GM18498 (cell line): ENCODE results near the gene SLC25A5.
"Not testable (repeated sequence)": the region's sequence is repeated elsewhere in the genome, so short reads cannot be mapped to it uniquely, and the experiment has no call there.

ENCODE experiments used
- ATAC-seq: cut with Tn5 transposase; IDR thresholded peaks from one replicate; pipeline ENCODE4 v1.9.1; 2021; ENCODE audit warnings: mild to moderate bottlenecking, moderate library complexity; ENCODE audit not compliant: unreplicated experiment

Gene SLC25A5

DNA sequence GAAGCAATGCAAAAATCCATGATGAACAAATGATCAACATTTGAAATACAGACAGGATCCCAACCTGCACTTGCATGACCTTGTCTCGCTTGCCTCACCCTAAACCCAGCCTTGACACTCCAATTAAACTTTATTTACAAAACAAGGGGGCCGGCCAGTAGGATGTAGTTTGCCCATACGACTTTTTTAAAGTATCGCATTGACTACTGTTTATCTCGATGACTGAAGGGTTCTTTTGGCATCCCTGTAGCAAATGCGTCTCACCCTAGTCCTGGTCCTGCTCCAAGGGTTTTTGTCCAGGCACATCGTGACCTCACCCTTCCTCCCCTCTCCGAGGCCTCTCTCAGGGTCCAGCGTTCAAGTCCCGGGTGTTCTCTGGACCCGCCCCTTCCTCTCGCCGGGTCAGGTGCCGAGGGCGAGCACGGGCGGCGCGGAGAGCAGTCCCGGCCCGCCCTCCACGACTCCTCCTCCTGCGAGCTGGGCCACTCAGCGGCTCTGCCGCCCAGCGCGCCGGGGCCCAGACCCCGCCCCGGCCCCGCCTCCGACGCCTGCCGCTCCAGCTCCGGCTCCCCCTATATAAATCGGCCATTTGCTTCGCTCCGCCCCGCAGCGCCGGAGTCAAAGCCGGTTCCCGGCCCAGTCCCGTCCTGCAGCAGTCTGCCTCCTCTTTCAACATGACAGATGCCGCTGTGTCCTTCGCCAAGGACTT, at the start of gene SLC25A5:
Gene SLC25A5, plus strand, starts transcription at position 603 of the 709 bp plus-strand sequence. Its CDS starts 72 bp downstream, at position 675.
- peak; percentile 91 for ATAC-seq

DNA sequence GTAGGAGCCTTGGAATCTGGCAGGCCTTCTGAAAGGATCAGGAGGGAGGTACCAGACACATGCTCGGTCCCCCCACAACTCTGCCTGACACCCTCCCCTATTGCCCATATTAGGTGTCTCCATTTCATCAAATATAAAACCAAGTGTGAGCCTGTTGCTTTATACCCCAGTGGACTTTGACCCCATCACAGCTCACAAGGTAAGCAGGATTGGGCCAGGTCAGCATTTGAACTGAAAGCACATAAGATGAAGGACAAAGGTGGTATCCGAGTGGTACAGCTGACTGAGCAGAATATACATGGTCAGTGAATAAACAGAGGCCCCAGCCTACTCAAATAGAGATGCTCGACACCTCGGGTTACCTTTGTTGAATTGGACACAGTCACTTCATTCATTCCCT, 49.1 kb upstream of the SLC25A5 start:
- ATAC-seq: no peak

DNA sequence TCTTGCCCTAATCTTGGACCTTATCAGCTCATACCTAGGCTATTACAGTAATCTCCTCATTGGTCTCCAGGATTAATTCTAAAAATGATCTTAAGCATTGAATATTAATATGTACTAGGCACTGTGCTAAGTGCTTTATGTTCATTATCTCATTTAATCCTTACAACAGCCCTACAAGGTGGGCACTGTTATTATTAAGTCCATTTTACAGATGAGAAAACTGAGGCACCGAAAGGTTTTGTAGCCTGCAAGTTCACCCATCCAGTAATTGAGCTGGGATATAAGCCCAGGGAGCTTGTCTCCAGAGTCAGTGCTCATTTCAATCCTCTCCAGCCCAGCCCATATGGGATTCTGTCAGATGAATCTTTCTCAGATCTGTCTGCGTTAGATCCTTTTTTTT, 48.3 kb upstream of the SLC25A5 start:
- no peak for ATAC-seq

DNA sequence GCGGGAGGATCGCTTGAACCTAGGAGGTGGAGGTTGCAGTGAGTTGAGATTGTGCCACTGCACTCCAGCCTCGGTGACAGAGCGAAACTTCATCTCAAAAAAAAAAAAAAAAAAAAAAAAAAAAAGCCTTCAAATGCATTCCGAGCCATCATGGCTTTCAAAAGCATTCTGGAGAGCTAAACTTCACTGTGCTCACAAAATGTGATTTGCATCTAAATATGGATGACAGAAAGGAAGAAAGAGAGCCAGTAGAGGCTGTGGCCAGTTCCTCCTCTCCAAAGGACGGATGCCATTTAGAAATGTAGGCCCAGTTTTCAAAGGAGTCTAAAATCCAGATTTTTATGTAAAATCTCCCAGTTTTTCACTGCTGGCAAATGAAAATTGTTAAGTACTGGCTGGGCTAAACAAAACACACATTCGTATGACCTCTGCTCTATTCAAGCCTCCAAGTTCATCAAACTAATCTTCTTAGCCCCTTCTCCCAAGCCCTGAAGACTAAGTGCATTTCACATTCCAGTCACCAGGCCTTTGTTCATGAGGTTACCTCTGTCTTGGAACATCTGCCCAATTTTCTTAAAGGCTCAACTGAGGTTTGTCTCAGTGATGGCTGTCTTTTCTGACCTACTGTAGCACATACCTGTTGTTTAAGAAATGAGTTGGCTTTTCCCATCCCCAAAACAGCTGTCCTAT, 47.1 kb upstream of the SLC25A5 start:
- ATAC-seq: no peak

DNA sequence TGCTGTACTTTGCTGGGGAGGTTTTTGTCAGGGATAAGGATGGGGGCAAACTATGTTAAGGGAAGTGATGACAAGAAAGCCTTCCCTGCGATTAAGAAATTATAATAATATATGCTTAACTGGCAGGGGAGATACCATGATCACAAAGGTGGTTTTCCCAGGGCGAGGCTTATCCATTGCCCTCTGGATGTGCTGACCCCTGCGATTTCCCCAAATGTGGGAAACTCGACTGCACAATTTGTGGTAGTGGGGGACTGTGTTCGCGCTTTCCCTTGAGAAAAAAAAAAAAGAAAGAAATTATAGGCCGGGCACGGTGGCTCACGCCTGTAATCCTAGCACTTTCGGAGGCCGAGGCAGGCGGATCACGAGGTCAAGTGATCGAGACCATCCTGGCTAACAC, 44.6 kb upstream of the SLC25A5 start:
- no peak for ATAC-seq

DNA sequence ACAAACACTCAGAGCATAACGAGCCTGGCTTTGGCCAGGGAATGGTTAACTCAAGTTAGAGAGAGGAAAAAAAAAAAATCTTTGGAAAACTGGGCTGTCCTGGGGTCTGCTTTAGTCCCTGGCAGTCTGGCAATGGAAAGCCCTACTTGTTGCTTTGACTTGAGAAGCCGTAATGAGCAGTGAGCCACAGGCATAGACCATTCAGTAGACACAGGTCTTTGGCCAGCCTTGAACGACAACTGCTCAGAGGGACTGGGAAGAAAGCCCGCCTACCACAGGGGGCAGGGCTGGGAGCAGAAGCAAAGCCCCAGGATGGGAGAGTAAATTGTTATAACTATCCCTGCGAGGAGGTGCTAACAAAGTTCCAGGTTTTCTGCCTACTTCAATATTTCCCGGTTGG, 43.2 kb upstream of the SLC25A5 start:
- no peak for ATAC-seq

DNA sequence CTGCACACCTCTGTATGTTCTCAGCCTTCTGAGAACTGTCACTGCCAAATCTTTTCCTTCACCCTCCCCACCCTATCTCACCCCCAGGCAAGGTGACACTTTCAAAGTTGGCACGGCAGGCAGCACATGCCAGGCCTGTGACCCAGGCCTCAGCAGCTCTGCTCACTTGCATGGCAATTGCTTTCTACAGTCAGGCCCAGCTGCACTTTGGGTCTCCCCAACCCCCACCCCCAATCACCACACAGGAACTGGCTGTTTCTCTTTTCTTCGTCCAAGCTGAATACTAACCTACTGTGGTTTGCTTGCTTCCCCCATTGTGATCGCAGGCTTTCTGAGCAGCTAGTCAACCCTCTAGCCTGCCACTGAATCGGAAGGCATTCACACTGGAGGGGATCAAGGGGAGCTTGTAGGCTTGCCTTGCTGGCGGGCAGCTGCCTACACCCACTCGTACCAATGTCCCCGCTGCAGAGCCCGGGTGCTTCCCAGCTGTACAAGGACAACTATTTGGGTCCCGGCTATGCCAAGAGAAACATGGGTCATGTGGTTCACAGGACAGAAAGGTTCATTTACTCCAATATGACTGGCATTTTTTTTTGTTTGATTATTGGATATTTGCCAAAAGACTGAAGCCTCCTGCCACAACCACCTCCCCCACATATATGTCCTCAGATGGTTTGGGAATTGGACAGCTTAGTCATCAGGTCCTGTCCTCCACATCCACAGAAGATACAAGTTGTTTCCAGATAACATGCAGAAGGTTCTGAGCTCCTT, 41.0 kb upstream of the SLC25A5 start:
- peak; percentile 92 for ATAC-seq

DNA sequence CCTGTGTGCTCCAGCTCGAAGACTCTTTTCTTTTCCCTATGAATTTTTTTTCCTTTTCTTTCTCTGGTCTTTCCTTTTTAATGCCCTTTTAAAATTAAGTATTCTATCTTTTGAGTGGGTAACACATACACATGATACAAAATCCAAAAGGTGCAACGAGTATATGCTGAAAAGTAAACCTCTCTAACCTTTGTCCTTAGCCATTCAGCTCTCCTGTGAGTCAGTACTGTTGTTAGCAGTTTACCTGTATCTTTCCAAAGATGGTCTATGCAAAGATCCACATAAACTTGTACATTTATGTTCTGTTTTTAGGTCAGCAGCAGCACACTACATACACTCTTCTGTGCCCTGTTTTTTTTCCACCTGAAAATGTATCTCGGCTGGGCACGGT, 40.5 kb upstream of the SLC25A5 start:
- ATAC-seq: no peak

DNA sequence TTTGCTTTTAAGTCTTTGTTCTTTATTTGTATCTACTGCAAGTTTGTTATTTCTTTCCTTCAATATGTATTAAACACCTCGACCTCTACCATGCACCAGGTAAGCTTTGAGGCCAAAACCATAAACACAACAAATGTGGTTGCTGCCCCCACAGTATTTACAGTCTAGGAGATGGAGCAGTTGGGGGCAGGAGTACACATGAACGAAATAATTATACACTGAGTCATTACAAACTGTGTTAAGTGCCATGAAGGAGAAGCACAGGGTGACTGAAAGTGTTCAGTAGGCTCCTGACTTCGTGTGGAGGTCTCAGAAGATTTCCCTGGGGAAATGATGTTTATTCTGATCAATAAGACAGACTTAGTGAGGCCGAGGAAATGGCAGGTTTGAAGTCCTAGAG, 38.8 kb upstream of the SLC25A5 start:
- ATAC-seq: no peak

DNA sequence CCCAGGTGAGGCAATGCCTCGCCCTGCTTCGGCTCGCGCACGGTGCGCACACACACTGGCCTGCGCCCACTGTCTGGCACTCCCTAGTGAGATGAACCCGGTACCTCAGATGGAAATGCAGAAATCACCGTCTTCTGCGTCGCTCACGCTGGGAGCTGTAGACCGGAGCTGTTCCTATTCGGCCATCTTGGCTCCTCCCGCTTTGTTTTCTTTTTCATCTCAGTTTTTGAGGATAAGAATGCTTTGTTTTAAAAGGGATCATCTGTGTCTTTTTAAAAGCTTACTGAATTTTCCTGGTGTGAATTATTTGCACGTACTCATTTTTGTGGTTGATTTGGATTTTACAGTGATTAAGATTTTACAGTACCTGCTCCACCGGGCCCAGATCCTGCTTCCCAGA, 26.9 kb upstream of the SLC25A5 start:
- not testable (repeated sequence) for ATAC-seq

DNA sequence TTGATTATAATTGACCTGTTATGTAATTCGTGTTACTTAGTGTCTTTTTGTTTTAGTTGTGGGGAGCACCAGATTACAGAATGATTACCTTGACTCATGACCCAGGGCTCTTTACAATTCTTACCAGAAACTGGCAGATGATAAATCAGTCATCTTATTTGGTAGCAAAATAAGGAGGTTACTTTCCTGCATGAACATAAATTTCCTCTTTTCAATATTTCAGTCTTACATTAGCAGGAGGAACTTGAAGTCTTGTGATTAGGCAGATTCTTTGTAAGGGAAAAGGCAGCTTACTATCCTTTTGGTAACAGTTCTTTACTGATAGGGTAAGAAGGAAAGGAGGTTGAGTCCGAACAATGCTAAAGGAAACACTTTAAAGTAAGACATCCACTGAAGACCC, 26.0 kb upstream of the SLC25A5 start:
- ATAC-seq: no peak

DNA sequence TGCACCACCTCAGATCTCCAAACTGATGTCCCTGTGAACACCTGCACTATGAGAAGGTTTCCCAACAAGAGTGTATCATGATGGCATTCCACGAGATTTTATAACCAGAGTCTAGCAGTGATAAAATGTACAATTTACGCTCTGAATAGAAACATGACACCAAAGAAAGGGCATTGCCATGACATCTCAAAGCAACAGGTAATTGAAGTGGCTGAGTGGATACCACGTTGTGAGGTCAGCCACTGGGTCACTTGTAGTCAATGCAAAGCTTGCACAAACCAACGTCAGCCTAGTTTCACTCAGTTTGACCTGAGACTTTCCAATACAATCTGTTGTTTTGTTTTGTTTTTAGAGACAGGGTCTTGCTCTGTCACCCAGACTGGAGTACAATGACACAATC, 15.0 kb upstream of the SLC25A5 start:
- ATAC-seq: no peak

DNA sequence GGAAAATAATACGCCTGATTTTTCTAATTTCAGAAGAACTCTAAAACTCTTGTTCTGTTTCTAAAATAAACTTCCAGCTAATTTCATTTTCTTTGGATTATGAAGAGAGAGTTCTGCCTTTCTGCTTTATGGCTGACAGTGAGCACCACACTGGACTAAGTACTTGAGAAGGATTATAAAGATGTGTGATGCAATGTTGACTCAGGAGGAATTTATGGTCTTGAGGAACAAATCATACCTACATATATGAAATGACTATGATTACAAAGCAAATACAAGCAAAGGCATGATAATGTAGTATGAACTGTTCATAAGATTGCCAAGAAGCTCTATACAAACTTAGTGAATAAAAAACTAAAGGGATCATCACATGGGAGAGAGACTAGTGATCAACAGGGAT, 13.0 kb upstream of the SLC25A5 start:
- no peak for ATAC-seq

DNA sequence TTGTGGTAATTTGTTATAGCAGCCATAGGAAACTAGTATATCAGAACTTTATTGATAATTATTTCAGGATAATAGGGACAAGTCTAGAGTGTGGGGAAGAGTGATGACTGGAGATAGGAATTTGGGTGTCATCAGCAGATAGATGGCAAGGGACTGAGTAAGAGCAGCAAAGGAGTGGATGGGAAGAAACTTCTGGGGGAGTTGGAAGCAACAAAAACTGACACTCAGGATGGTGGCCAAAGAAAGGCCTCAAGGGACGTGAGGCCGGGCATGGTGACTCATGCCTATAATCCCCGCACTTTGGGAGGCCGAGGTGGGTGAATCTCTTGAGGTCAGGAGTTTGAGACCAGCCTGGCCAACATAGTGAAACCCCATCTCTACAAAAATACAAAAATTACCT, 9.1 kb upstream of the SLC25A5 start:
- no peak for ATAC-seq

DNA sequence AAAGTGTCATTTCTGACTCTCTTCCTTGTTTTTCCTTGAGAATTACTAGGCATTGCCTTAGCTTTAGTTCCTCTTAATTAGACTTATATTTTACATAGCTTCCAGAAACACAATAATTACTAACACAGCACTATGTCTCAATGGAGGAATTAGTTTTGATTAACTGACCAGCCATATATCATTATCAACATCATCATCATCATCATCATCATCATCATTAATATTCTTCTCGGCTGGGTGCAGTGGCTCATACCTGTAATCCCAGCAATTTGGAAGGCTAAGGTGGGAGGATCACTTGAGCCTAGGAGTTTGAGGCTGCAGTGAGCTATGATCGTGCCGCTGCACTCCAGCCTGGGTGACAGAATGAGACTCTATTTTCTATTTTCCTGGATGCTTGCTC, 2.7 kb upstream of the SLC25A5 start:
- ATAC-seq: no peak

DNA sequence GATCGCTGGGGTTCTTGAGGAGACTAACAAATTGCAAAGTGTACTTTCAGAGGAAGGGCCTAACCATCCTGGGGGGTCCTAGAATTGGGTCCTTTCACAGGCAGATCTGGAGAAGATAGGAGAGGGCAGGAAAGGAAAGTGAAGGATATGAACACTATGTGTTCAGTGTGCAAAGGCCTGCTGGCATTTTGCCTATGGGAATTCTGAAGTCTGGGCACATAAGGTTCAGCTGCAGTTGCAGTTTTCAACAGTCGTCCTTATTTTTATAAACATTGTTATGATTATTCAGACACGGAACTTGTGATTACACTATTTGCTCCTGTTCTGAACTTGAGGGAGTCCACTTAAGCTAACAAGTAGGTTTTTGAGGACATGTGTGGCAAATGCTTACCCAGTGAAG, 1.3 kb upstream of the SLC25A5 start:
- ATAC-seq: no peak

DNA sequence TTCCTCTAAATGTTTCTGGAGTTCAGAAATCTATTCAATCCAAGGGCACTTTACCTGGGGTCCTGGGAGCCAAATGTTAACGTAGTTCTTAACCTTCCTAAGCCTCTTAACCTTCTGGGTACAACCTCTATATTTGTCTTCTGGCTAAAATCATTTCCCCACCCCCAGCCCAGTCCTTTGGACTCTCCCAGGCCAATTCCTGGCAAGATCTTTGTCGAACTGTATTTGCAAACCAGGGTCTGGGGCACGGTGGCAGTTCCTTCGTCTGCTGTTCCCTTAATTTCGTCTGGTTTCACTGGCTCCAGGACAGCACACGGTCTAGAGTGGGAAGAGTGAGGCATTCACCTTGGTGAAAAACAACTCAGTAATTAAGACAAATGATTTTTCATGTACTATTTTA, 811 bp upstream of the SLC25A5 start:
- ATAC-seq: no peak

DNA sequence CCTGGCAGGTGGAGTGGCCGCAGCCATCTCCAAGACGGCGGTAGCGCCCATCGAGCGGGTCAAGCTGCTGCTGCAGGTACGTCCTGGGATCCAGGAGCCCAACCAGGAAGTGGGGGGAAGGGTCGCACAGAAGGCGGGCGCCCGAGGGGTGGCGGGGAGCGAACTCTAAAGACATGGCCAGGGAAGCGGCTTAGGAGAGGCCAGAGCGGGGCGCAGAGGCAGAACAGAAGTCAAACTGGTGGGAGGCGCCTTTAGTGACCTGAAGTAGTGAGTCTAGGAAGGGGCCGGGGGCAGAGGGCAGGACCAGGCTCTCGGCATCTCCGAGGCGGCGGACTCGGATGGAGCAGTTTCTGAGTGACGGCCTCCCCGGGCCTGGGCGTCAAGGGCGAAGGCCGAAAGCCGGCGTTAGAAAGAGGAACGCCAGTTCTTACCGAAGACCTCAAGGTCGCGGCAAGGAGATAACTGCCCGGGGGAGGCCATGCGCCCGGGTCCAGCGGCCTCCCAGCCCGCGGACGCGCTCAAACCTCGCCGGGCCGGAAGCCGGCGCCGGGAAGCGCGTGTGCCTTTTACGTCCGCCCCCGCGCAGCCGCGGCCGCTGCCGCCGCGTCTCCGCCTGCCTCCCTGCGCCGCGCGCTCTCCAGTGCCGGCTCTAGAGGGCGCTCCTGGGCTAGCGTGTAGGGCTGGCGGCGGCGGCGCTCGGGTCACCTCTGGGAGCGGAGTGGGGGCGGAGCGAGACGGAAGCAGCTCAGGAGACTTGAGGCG, 488 bp downstream of the SLC25A5 start:
- ATAC-seq: peak; percentile 75

DNA sequence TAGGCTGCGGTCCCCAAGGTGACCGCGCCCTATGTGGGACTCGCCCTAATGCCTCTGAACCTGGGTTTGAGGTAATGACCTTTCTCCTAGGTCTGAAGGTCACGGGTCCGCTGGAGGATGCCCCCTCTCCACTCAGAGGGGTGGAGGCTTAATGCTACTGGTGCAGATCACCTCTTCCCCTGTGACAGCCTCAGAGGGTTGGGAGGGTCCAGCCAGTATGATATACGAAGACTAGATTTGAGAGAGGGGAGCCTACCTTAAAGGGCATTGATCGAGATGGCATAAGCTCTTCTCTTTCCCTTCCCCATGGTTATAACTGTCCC, 1.0 kb downstream of the SLC25A5 start:
- ATAC-seq: no peak

DNA sequence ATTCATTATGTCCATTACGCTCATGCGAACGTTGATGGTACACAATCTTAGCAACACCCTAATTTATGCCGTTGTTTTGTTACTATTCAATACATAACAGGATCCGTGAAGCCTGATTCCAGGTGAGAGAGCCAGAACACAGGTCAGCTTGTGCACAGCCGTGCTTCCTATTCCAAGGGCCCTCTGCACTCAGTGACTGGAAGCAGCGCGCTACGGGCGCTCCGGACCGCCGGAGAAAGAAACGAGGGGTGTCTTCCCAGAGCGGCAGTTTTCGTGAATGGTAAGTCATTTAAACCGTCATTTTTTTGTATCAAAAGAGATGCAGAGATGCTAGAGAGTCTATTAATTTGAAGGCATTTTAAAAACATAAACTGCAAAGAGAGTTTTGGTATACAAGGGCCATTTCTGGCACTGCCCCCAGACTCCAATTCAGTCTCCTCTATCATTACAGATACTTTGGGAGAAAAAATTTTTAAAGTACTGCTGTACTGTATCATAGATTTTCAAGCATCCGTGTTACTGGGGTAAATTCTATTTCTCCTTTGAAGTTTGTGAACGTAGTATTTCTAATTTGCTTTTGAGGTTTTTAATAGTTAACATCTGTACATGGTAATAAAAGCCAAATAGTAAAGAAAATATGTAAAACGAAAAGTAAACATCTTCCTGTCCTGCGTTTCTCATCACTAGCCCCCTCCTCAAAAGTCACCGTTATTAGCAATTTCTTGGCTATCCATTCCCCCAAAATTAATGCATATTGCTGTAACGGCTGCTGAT, 6.6 kb downstream of the SLC25A5 start:
- ATAC-seq: no peak
